H9 (cell line): Measurements from ENCODE around the gene KCTD12. TPM values are rescaled to one million over a fixed set of nuclear protein-coding genes. Genes with fewer than 3 reads are reported as not detected.

ENCODE experiments used
- DNase-seq: peaks from one replicate; pipeline ENCODE4 v3.0.0-alpha.2; 2017
- H2AFZ ChIP-seq: one replicate; pipeline ENCODE4 v1.6.1; 2013; ENCODE audit warnings: mild to moderate bottlenecking, low read length, control low read depth, moderate library complexity
- H2AK5ac ChIP-seq: 2 replicates; pipeline ENCODE4 v1.6.1; 2013; ENCODE audit warnings: low read length, control low read depth, mixed read lengths; ENCODE audit not compliant: insufficient read length
- H2BK120ac ChIP-seq: one replicate; pipeline ENCODE4 v1.6.1; 2013; ENCODE audit warnings: low read depth, mild to moderate bottlenecking, low read length, control low read depth, inconsistent platforms; ENCODE audit not compliant: poor library complexity, severe bottlenecking
- H2BK12ac ChIP-seq: 2 replicates; pipeline ENCODE4 v1.6.1; 2013; ENCODE audit warnings: low read length, control low read depth, mixed read lengths, low read depth; ENCODE audit not compliant: insufficient read length
- H2BK15ac ChIP-seq: 2 replicates; pipeline ENCODE4 v1.6.1; 2013; ENCODE audit warnings: low read depth, low read length, control low read depth
- H2BK20ac ChIP-seq: one replicate; pipeline ENCODE4 v1.6.1; 2013; ENCODE audit warnings: low read depth, mild to moderate bottlenecking, low read length, control low read depth, inconsistent platforms; ENCODE audit not compliant: poor library complexity, severe bottlenecking
- H2BK5ac ChIP-seq: 2 replicates; pipeline ENCODE4 v1.6.1; 2013; ENCODE audit warnings: low read length, control low read depth, mixed read lengths; ENCODE audit not compliant: insufficient read length
- H3K14ac ChIP-seq: 2 replicates; pipeline ENCODE4 v1.6.1; 2013; ENCODE audit warnings: low read length, control low read depth; ENCODE audit not compliant: insufficient read depth
- H3K18ac ChIP-seq: 2 replicates; pipeline ENCODE4 v1.6.1; 2013; ENCODE audit warnings: low read depth, mild to moderate bottlenecking, mixed read lengths, low read length, control low read depth; ENCODE audit not compliant: insufficient read length
- H3K23ac ChIP-seq: 2 replicates; pipeline ENCODE4 v1.6.1; 2013; ENCODE audit warnings: low read length, control low read depth, mixed read lengths, low read depth; ENCODE audit not compliant: insufficient read length
- H3K23me2 ChIP-seq: 2 replicates; pipeline ENCODE4 v1.6.1; 2013; ENCODE audit warnings: low read depth, mild to moderate bottlenecking, mixed read lengths, low read length, control low read depth; ENCODE audit not compliant: insufficient read length, poor library complexity, severe bottlenecking
- H3K27ac ChIP-seq: 2 replicates; pipeline ENCODE4 v1.5.1; 2013; ENCODE audit warnings: low read length, control low read depth, mixed read lengths, low read depth; ENCODE audit not compliant: insufficient read length
- H3K27me3 ChIP-seq: 2 replicates; pipeline ENCODE4 v1.6.1; 2013; ENCODE audit warnings: low read length, control low read depth, inconsistent platforms; ENCODE audit not compliant: insufficient read depth
- H3K4ac ChIP-seq: 2 replicates; pipeline ENCODE4 v1.6.1; 2013; ENCODE audit warnings: low read depth, mild to moderate bottlenecking, control low read depth, inconsistent platforms, low read length, moderate library complexity
- H3K4me1 ChIP-seq: 2 replicates; pipeline ENCODE4 v1.6.1; 2013; ENCODE audit warnings: low read length, control low read depth, inconsistent platforms; ENCODE audit not compliant: insufficient read depth
- H3K4me2 ChIP-seq: 2 replicates; pipeline ENCODE4 v1.6.1; 2013; ENCODE audit warnings: low read length, control low read depth, mixed read lengths; ENCODE audit not compliant: insufficient read length, insufficient read depth
- H3K56ac ChIP-seq: 2 replicates; pipeline ENCODE4 v1.6.1; 2013; ENCODE audit warnings: low read depth, mild to moderate bottlenecking, mixed read lengths, low read length, control low read depth; ENCODE audit not compliant: insufficient read length
- H3K79me1 ChIP-seq: 2 replicates; pipeline ENCODE4 v1.6.1; 2013; ENCODE audit warnings: low read depth, mild to moderate bottlenecking, moderate library complexity, low read length, control low read depth, inconsistent platforms; ENCODE audit not compliant: insufficient read depth, poor library complexity, severe bottlenecking
- H3K79me2 ChIP-seq: 2 replicates; pipeline ENCODE4 v1.6.1; 2013; ENCODE audit warnings: low read length, control low read depth, inconsistent platforms; ENCODE audit not compliant: insufficient read depth
- H3K9ac ChIP-seq: 2 replicates; pipeline ENCODE4 v1.6.1; 2013; ENCODE audit warnings: low read length, control low read depth, mixed read lengths; ENCODE audit not compliant: insufficient read length; ENCODE audit errors: extremely low read depth
- H3K9me3 ChIP-seq: one replicate; pipeline ENCODE4 v1.6.1; 2013; ENCODE audit warnings: low read depth, low read length, inconsistent platforms; ENCODE audit not compliant: control insufficient read depth
- H3T11ph ChIP-seq: one replicate; pipeline ENCODE4 v1.6.1; 2013; ENCODE audit warnings: mild to moderate bottlenecking, low read length, control low read depth, inconsistent platforms
- H4K20me1 ChIP-seq: one replicate; pipeline ENCODE4 v1.6.1; 2013; ENCODE audit not compliant: control insufficient read depth, insufficient read length, insufficient read depth
- H4K5ac ChIP-seq: 2 replicates; pipeline ENCODE4 v1.6.1; 2013; ENCODE audit warnings: low read depth, mild to moderate bottlenecking, mixed read lengths, low read length, control low read depth; ENCODE audit not compliant: insufficient read length
- H4K8ac ChIP-seq: replicated peaks from 2 replicates; pipeline ENCODE4 v1.6.1; 2013; ENCODE audit warnings: low read length, control low read depth, mixed read lengths, low read depth; ENCODE audit not compliant: insufficient read length
- H4K91ac ChIP-seq: 2 replicates; pipeline ENCODE4 v1.6.1; 2013; ENCODE audit warnings: low read depth, mild to moderate bottlenecking, moderate library complexity, mixed read lengths, low read length, control low read depth; ENCODE audit not compliant: insufficient read length
- H3K27ac Mint-ChIP-seq, 3 experiments: 2 replicates in 2 of 3; 3 replicates in 1 of 3; pipeline ENCODE4 v1.8.0; 2020 to 2021; ENCODE audit warnings: mixed read lengths in 3 of 3, mild to moderate bottlenecking in 1 of 3, moderate library complexity in 1 of 3
- H3K27me3 Mint-ChIP-seq: 2 replicates; pipeline ENCODE4 v1.8.0; 2021; ENCODE audit warnings: low read depth, mild to moderate bottlenecking, moderate library complexity, mixed read lengths
- H3K36me3 Mint-ChIP-seq, 3 experiments: 2 replicates in 2 of 3; 3 replicates in 1 of 3; pipeline ENCODE4 v1.8.0; 2020 to 2021; ENCODE audit warnings: low read depth in 3 of 3, mixed read lengths in 3 of 3; ENCODE audit not compliant: insufficient read depth in 1 of 3
- H3K4me1 Mint-ChIP-seq, 2 experiments: 2 replicates each; pipeline ENCODE4 v1.8.0; 2020; ENCODE audit warnings: mixed read lengths in 2 of 2
- H3K4me3 Mint-ChIP-seq, 2 experiments: 2 replicates in 1 of 2; 3 replicates in 1 of 2; pipeline ENCODE4 v1.8.0; 2020 to 2021; ENCODE audit warnings: mild to moderate bottlenecking in 2 of 2, mixed read lengths in 2 of 2, moderate library complexity in 1 of 2
- H3K9me3 Mint-ChIP-seq, 2 experiments: 2 replicates in 1 of 2; 3 replicates in 1 of 2; pipeline ENCODE4 v1.8.0; 2020; ENCODE audit warnings: mild to moderate bottlenecking in 2 of 2, mixed read lengths in 2 of 2, moderate library complexity in 1 of 2
- CTCF ChIP-seq: fragments of 200-600 bp; sonication (generic); conservative IDR thresholded peaks from 3 replicates; pipeline ENCODE4 v1.8.0; 2021; ENCODE audit warnings: antibody characterized with exemption, mild to moderate bottlenecking
- WGBS: extraction: QIAGEN DNeasy Blood & Tissue Kit; methylation state at CpG from one replicate; pipeline ENCODE4 v1.1.7; 2013; ENCODE audit warnings: missing lambda C conversion rate, low lambda C conversion rate, mixed read lengths; ENCODE audit not compliant: insufficient read length; ENCODE audit errors: extremely low coverage; 5-methylcytosine and 5-hydroxymethylcytosine counted together
- total RNA-seq: library from RNA; stranded (reverse); gene quantifications from 2 replicates; pipeline ENCODE4 v1.2.1, GENCODE V29; 2021

KCTD12 gene
- total RNA-seq, 1 experiment from 2014 or later: 3.4 TPM

GRCh38 chr13:76851961-76852360, 34.2 kb downstream of the KCTD12 start:
- H3K4me2 ChIP-seq: no peak overlapping the region
- Mint-ChIP-seq H3K27me3 (no peaks in the 10 kb centered on the region; the same call in 1 of the 2 replicates), H3K27ac (no peak overlapping the region), H3K36me3 (no peaks in the 10 kb centered on the region), H3K9me3 (no peaks in the 10 kb centered on the region), H3K4me3 (no peak overlapping the region), H3K4me1 (no peaks in the 10 kb centered on the region)
- H2BK5ac ChIP-seq: no peak overlapping the region
- H3K23me2 ChIP-seq: no peaks in the 10 kb centered on the region
- no peaks in the 10 kb centered on the region for H4K20me1 ChIP-seq
- H4K91ac ChIP-seq: no peak overlapping the region
- H2BK20ac ChIP-seq: no peak overlapping the region
- no peak overlapping the region for H2AK5ac ChIP-seq
- no peak overlapping the region for H3K56ac ChIP-seq
- H3T11ph ChIP-seq: no peak overlapping the region
- no peaks in the 10 kb centered on the region for H3K79me1 ChIP-seq
- H2AFZ ChIP-seq: no peak overlapping the region
- H3K27ac ChIP-seq: no peak overlapping the region
- WGBS: no CpG with 5 or more reads among the region's 4 CpGs
- H2BK12ac ChIP-seq: no peak overlapping the region
- H3K27me3 ChIP-seq: no peaks in the 10 kb centered on the region
- no peaks in the 10 kb centered on the region for H3K79me2 ChIP-seq
- no peaks in the 10 kb centered on the region for H3K9me3 ChIP-seq
- H3K18ac ChIP-seq: no peak overlapping the region
- no peak overlapping the region for H4K5ac ChIP-seq
- no peak overlapping the region for H3K4ac ChIP-seq
- H3K4me1 ChIP-seq: no peaks in the 10 kb centered on the region
- H3K9ac ChIP-seq: no peak overlapping the region
- H2BK15ac ChIP-seq: no peak overlapping the region
- H4K8ac ChIP-seq: no peak overlapping the region
- no peak overlapping the region for H3K14ac ChIP-seq
- DNase-seq: no peak
- TF ChIP-seq CTCF: no peak
- no peak overlapping the region for H3K23ac ChIP-seq
- H2BK120ac ChIP-seq: no peak overlapping the region
